H1 (cell line): ENCODE data around the gene APOBEC2. TPM values are rescaled to one million over a fixed set of nuclear protein-coding genes. Genes with fewer than 3 reads are reported as not detected.

Source experiments
- CTCF ChIA-PET: fragments of 300-600 bp; sonication (Branson Sonifier 250); formaldehyde crosslinking; loops from one replicate; lab custom pipeline; 2021; ENCODE audit not compliant: partially characterized antibody; lab: Charles Lee
- POLR2A ChIA-PET: fragments of 300-600 bp; sonication (Branson Sonifier 250); formaldehyde crosslinking; loops from one replicate; lab custom pipeline; 2021; ENCODE audit warnings: inconsistent platforms; ENCODE audit not compliant: partially characterized antibody; lab: Charles Lee
- DNase-seq, 2 experiments: peaks; one replicate each; pipeline versions ENCODE4 v3.0.0 to v3.0.0-alpha.2; 2010 to 2022; ENCODE audit warnings: low spot score in 2 of 2, low read depth in 1 of 2, mixed read lengths in 1 of 2
- FAIRE-seq: peaks from 2 replicates; lab custom pipeline; 2011; peaks lifted over from hg19 to GRCh38; lab: Jason Lieb, UNC
- H2AFZ ChIP-seq: 2 replicates; pipeline ENCODE4 v1.8.1; 2012; ENCODE audit warnings: low read length, inconsistent platforms
- H2AK5ac ChIP-seq: 2 replicates; pipeline ENCODE4 v1.6.1; 2013; ENCODE audit warnings: low read depth, low read length
- H2BK120ac ChIP-seq: replicated peaks from 2 replicates; pipeline ENCODE3; 2013; ENCODE audit warnings: low read depth, low read length, inconsistent platforms
- H2BK12ac ChIP-seq: 2 replicates; pipeline ENCODE4 v1.6.1; 2013; ENCODE audit warnings: low read depth, low read length
- H2BK15ac ChIP-seq: 2 replicates; pipeline ENCODE4 v1.6.1; 2013; ENCODE audit warnings: low read length
- H2BK20ac ChIP-seq: 2 replicates; pipeline ENCODE4 v1.6.1; 2013; ENCODE audit warnings: low read length
- H2BK5ac ChIP-seq: 2 replicates; pipeline ENCODE4 v1.6.1; 2013; ENCODE audit warnings: low read depth, low read length
- H3K14ac ChIP-seq: 2 replicates; pipeline ENCODE4 v1.6.1; 2013; ENCODE audit warnings: inconsistent platforms; ENCODE audit not compliant: insufficient read length
- H3K18ac ChIP-seq: 2 replicates; pipeline ENCODE4 v1.6.1; 2013; ENCODE audit warnings: low read length; ENCODE audit errors: extremely low read depth
- H3K23ac ChIP-seq: 2 replicates; pipeline ENCODE4 v1.6.1; 2013; ENCODE audit warnings: inconsistent platforms; ENCODE audit not compliant: insufficient read length
- H3K23me2 ChIP-seq: 2 replicates; pipeline ENCODE4 v1.6.1; 2013; ENCODE audit warnings: low read depth, low read length
- H3K27ac ChIP-seq: 2 replicates; pipeline ENCODE4 v1.6.1; 2011; ENCODE audit warnings: low read depth, low read length, inconsistent platforms
- H3K27me3 ChIP-seq, 4 experiments: replicated peaks in 1 of 4; 1 replicate in 1 of 4; 2 replicates in 3 of 4; pipeline versions ENCODE4 v1.6.1 to v1.8.1; 2011 to 2013; ENCODE audit warnings: low read length in 3 of 4, mild to moderate bottlenecking in 3 of 4, inconsistent platforms in 2 of 4, mixed read lengths in 2 of 4, moderate library complexity in 1 of 4; ENCODE audit not compliant: control insufficient read depth in 3 of 4, insufficient read depth in 3 of 4; ENCODE audit errors: extremely low read depth in 1 of 4
- H3K36me3 ChIP-seq, 4 experiments: 2 replicates each; pipeline versions ENCODE4 v1.6.1 to v1.8.1; 2011 to 2013; ENCODE audit warnings: mild to moderate bottlenecking in 4 of 4, low read length in 3 of 4, moderate library complexity in 2 of 4, control low read depth in 1 of 4, inconsistent platforms in 1 of 4; ENCODE audit not compliant: insufficient read depth in 4 of 4, control insufficient read depth in 2 of 4
- H3K4ac ChIP-seq: replicated peaks from 2 replicates; pipeline ENCODE3; 2013; ENCODE audit warnings: low read length, low read depth, mixed read lengths, inconsistent platforms; ENCODE audit not compliant: insufficient read length
- H3K4me1 ChIP-seq, 4 experiments: replicated peaks in 1 of 4; 1 replicate in 1 of 4; 2 replicates in 3 of 4; pipeline versions ENCODE4 v1.6.1 to v1.8.1; 2011 to 2013; ENCODE audit warnings: low read length in 3 of 4, inconsistent platforms in 2 of 4, mixed read lengths in 1 of 4; ENCODE audit not compliant: insufficient read depth in 4 of 4, control insufficient read depth in 3 of 4
- H3K4me2 ChIP-seq, 2 experiments: 2 replicates each; pipeline versions ENCODE4 v1.6.1 to v1.8.1; 2011 to 2013; ENCODE audit warnings: low read depth in 2 of 2, low read length in 2 of 2, control low read depth in 1 of 2, inconsistent platforms in 1 of 2, mild to moderate bottlenecking in 1 of 2; ENCODE audit not compliant: insufficient read depth in 1 of 2
- H3K4me3 ChIP-seq, 4 experiments: fragments of 200-600, 300-600 bp in 1 of 4; sonication (generic), shearing (Covaris generic), sonication (Bioruptor Twin) in 1 of 4; 2 replicates each; pipeline versions ENCODE4 v1.5.1 to v1.8.1; 2011 to 2016; ENCODE audit warnings: low read length in 4 of 4, low read depth in 3 of 4, control low read depth in 2 of 4, inconsistent platforms in 2 of 4, mild to moderate bottlenecking in 2 of 4, mixed read lengths in 1 of 4, moderate library complexity in 1 of 4; ENCODE audit not compliant: insufficient read depth in 2 of 4; ENCODE audit errors: extremely low read depth in 1 of 4
- H3K56ac ChIP-seq: replicated peaks from 2 replicates; pipeline ENCODE3; 2013; ENCODE audit warnings: low read depth, mild to moderate bottlenecking, mixed read lengths, low read length, inconsistent platforms; ENCODE audit not compliant: insufficient read length
- H3K79me1 ChIP-seq: 2 replicates; pipeline ENCODE4 v1.6.1; 2013; ENCODE audit warnings: low read depth, low read length, control low read depth
- H3K79me2 ChIP-seq, 2 experiments: 2 replicates each; pipeline versions ENCODE4 v1.6.1 to v1.8.1; 2012 to 2013; ENCODE audit warnings: low read length in 2 of 2, mild to moderate bottlenecking in 2 of 2, inconsistent platforms in 1 of 2; ENCODE audit not compliant: insufficient read depth in 2 of 2, control insufficient read depth in 1 of 2
- H3K9ac ChIP-seq, 4 experiments: replicated peaks in 1 of 4; 1 replicate in 1 of 4; 2 replicates in 3 of 4; pipeline versions ENCODE4 v1.6.1 to v1.8.1; 2011 to 2013; ENCODE audit warnings: low read depth in 3 of 4, low read length in 3 of 4, control low read depth in 2 of 4, mild to moderate bottlenecking in 2 of 4, moderate library complexity in 2 of 4, inconsistent platforms in 1 of 4; ENCODE audit errors: extremely low read depth in 1 of 4
- H3K9me3 ChIP-seq, 2 experiments: 2 replicates each; pipeline versions ENCODE4 v1.6.1 to v1.8.1; 2012 to 2013; ENCODE audit warnings: mild to moderate bottlenecking in 2 of 2, moderate library complexity in 2 of 2, control low read depth in 1 of 2, inconsistent platforms in 1 of 2, low read depth in 1 of 2, low read length in 1 of 2, mixed read lengths in 1 of 2; ENCODE audit not compliant: insufficient read depth in 2 of 2
- H4K20me1 ChIP-seq, 2 experiments: replicated peaks in 1 of 2; 2 replicates each; pipeline versions ENCODE3 to v1.8.1; 2011 to 2013; ENCODE audit warnings: inconsistent platforms in 2 of 2, low read length in 2 of 2, mild to moderate bottlenecking in 1 of 2; ENCODE audit not compliant: insufficient read depth in 2 of 2, control insufficient read depth in 1 of 2
- H4K5ac ChIP-seq: 2 replicates; pipeline ENCODE4 v1.6.1; 2013; ENCODE audit warnings: low read length, low read depth, mixed read lengths, inconsistent platforms; ENCODE audit not compliant: insufficient read length
- H4K8ac ChIP-seq: 2 replicates; pipeline ENCODE4 v1.8.0; 2013; ENCODE audit warnings: mild to moderate bottlenecking, moderate library complexity, low read length, inconsistent platforms; ENCODE audit not compliant: insufficient read depth; ENCODE audit errors: extremely low read depth
- H4K91ac ChIP-seq: replicated peaks from 2 replicates; pipeline ENCODE3; 2013; ENCODE audit warnings: low read length, mixed read lengths, inconsistent platforms; ENCODE audit not compliant: insufficient read length
- KDM5A ChIP-seq: fragments of 200-600 bp; IDR thresholded peaks from 2 replicates; pipeline ENCODE4 v1.7.1; 2012; ENCODE audit warnings: mild to moderate bottlenecking, low read length, inconsistent platforms, mixed read lengths
- WGBS, 2 experiments: shearing (Covaris generic) in 1 of 2; methylation state at CpG; one replicate each; pipeline versions ENCODE4 v1.1.6 to v1.1.7; 2013 to 2015; ENCODE audit warnings: low lambda C conversion rate in 2 of 2, mixed read lengths in 2 of 2, inconsistent platforms in 1 of 2, low coverage in 1 of 2, missing lambda C conversion rate in 1 of 2; ENCODE audit not compliant: insufficient replicate concordance in 2 of 2, insufficient coverage in 1 of 2, insufficient read length in 1 of 2; ENCODE audit errors: extremely low coverage in 1 of 2, missing lambda C conversion rate in 1 of 2; 5-methylcytosine and 5-hydroxymethylcytosine counted together
- polyA plus RNA-seq, 7 experiments: library from polyadenylated mRNA; depleted of rRNA in 3 of 7; stranded (reverse) in 5 of 7; unstranded in 2 of 7; fragments of >200 nt in 5 of 7; fragments of 200-250 nt in 2 of 7; gene quantifications; 1 replicate in 5 of 7; 2 replicates in 1 of 7; 4 replicates in 1 of 7; pipeline versions ENCODE4 v1.2.1 to v1.2.3, GENCODE V29; 2011 to 2013; ENCODE audit warnings: missing spikeins in 2 of 7, mixed read lengths in 2 of 7
- total RNA-seq: library from RNA; stranded (reverse); fragmentation: NEBNext Ultra II Directional; extraction: Animal tissue kit (Norgen Biotek cat#: 25700); gene quantifications from 2 replicates; pipeline ENCODE4 v1.2.1, GENCODE V29; 2021

The APOBEC2 gene
- total and polyA plus RNA-seq, 2 of the 8 experiments (the other 6 are each of a cell fraction or from before 2014, with no cell fraction given), result not detected

- Histone ChIP-seq H3K4me1 (no peaks in the 10 kb centered on the region), H2BK5ac (no peak overlapping the region), H3K14ac (no peak overlapping the region), H3K4me3 (no peak overlapping the region), H3K79me1 (no peaks in the 10 kb centered on the region), H4K8ac (no peak overlapping the region), H4K20me1 (peaks cover 0 to 2% of the 10 kb centered on the region in 2 experiments), H3K79me2 (no peaks in the 10 kb centered on the region), H2AFZ (no peak overlapping the region), H3K4ac (no peak overlapping the region), H2BK120ac (no peak overlapping the region), H2BK15ac (no peak overlapping the region), H3K27me3 (no peaks in the 10 kb centered on the region), H3K18ac (no peak overlapping the region), H3K9ac (no peak overlapping the region), H3K56ac (no peak overlapping the region)
- POLR2A ChIA-PET, result no interaction called here
- no peak for FAIRE-seq
- CTCF ChIA-PET, result interaction anchor here (0.6 to 4.0 kb wide), 5 partner anchors 12 to 27 kb away, joined by 3 to 33 read pairs (median 4); partner anchors contain the start of gene UNC5CL
- no peak for DNase-seq
- no peak for TF ChIP-seq KDM5A
- TF ChIP-seq, all 59 proteins: peak for 0
- Histone ChIP-seq H3K23me2 (no peaks in the 10 kb centered on the region), H3K23ac (no peak overlapping the region), H3K9me3 (no peaks in the 10 kb centered on the region), H2AK5ac (0 out of 2 replicates have a peak overlapping the region, but pooled peaks have one; percentile 24), H3K4me2 (no peak overlapping the region), H2BK20ac (no peak overlapping the region), H4K5ac (no peak overlapping the region), H2BK12ac (no peak overlapping the region), H3K36me3 (no peaks in the 10 kb centered on the region), H4K91ac (no peak overlapping the region), H3K27ac (no peak overlapping the region)
- WGBS, 2 experiments, result 96% methylated on average over 2 of the region's 2 CpGs; no CpG with 5 or more reads in 1 of the 2 experiments
Measured at GRCh38 chr6:41011673-41012072, 41.3 kb upstream of the APOBEC2 start.
